Gastrocnemius medialis (tissue), 4 donors: ENCODE results near the gene RAD50.

Source experiments
- CTCF ChIP-seq, 5 experiments: fragments of 450-650 bp in 3 of 5; fragments of 200-600 bp in 2 of 5; sonication (generic) in 2 of 5; IDR thresholded peaks in 4 of 5; conservative IDR thresholded peaks in 1 of 5; 1 replicate in 4 of 5; 2 replicates in 1 of 5; pipeline ENCODE4 v1.5.1; 2016 to 2019; ENCODE audit warnings: antibody characterized with exemption in 5 of 5, mild to moderate bottlenecking in 3 of 5, moderate library complexity in 3 of 5
- POLR2A ChIP-seq, 2 donors: fragments of 450-650 bp; IDR thresholded peaks; one replicate each; pipeline ENCODE4 v1.6.1; 2017; ENCODE audit warnings: antibody characterized with exemption in 2 of 2, mild to moderate bottlenecking in 2 of 2, moderate library complexity in 2 of 2

- TF ChIP-seq CTCF (IDR thresholded peaks at IDR 0.05 in 4 of 5, conservative IDR thresholded peaks at IDR 0.05 in 1 of 5) = no peak
- no peak for TF ChIP-seq POLR2A (IDR thresholded peaks at IDR 0.05)
Observed at GRCh38 chr5:132690156-132690555, 133.4 kb downstream of the RAD50 start.
